A549 (cell line): ENCODE data around the gene CARMIL1. TPM values are rescaled to one million over a fixed set of nuclear protein-coding genes. Genes with fewer than 3 reads are reported as not detected.
A peak's percentile ranks its signal among the peaks of the same experiment; 100 is the strongest.

Source experiments
- ATAC-seq, 2 experiments: fragments of 200-7000 bp in 1 of 2; fragments of >200 bp in 1 of 2; cut with Nextera tagmentation in 1 of 2; cut with Tn5 transposase in 1 of 2; 3 replicates each; pipeline versions ENCODE4 v1.8.0 to v1.9.1; 2018 to 2020; ENCODE audit warnings: mild to moderate bottlenecking in 1 of 2, moderate library complexity in 1 of 2
- CTCF ChIA-PET: fragments of 300-600 bp; sonication (Branson Sonifier 250); formaldehyde crosslinking; extraction: SDS; loops from one replicate; lab custom pipeline; 2021; ENCODE audit warnings: antibody characterized with exemption, inconsistent platforms; lab: Yijun Ruan, JAX
- POLR2A ChIA-PET: fragments of 350-600 bp; formaldehyde crosslinking; extraction: SDS; loops from one replicate; lab custom pipeline; 2021; ENCODE audit warnings: antibody characterized with exemption, inconsistent platforms; lab: Yijun Ruan, JAX
- DNase-seq, 2 experiments: peaks; one replicate each; pipeline versions ENCODE4 v3.0.0 to v3.0.0-alpha.2; 2011 to 2016; ENCODE audit warnings: low read depth in 1 of 2, low spot score in 1 of 2
- FAIRE-seq: peaks from 2 replicates; lab custom pipeline; 2011; peaks lifted over from hg19 to GRCh38; lab: Jason Lieb, UNC
- H3K27ac ChIP-seq, 2 experiments: fragments of >200 bp; sonication (Bioruptor Twin); formaldehyde crosslinking; 3 replicates each; pipeline ENCODE4 v1.5.1; 2016 to 2017
- H3K4me1 ChIP-seq: fragments of >200 bp; sonication (Bioruptor Twin); formaldehyde crosslinking; 3 replicates; pipeline ENCODE4 v1.6.1; 2016
- H3K4me2 ChIP-seq: fragments of >200 bp; sonication (Bioruptor Twin); formaldehyde crosslinking; 3 replicates; pipeline ENCODE4 v1.6.1; 2016
- H3K4me3 ChIP-seq: fragments of >200 bp; sonication (Bioruptor Twin); formaldehyde crosslinking; 3 replicates; pipeline ENCODE4 v1.5.1; 2016
- H3K9me3 ChIP-seq: fragments of >200 bp; sonication (Bioruptor Twin); formaldehyde crosslinking; 3 replicates; pipeline ENCODE4 v1.6.1; 2016
- BHLHE40 ChIP-seq: IDR thresholded peaks from 2 replicates; pipeline ENCODE4 v1.6.1; 2012; ENCODE audit warnings: low read depth, low read length, inconsistent platforms
- CBX2 ChIP-seq: fragments of 200-600 bp; sonication (generic); IDR thresholded peaks from 2 replicates; pipeline ENCODE4 v1.6.1; 2016; ENCODE audit warnings: low read depth, mild to moderate bottlenecking, borderline replicate concordance
- CHD2 ChIP-seq: fragments of 150-350 bp; IDR thresholded peaks from 2 replicates; pipeline ENCODE4 v1.6.1; 2014; ENCODE audit warnings: low read length; ENCODE audit not compliant: partially characterized antibody
- E2F6 ChIP-seq: IDR thresholded peaks from 2 replicates; pipeline ENCODE4 v1.6.1; 2012; ENCODE audit warnings: low read depth, borderline replicate concordance
- HDAC2 ChIP-seq: fragments of 200-600 bp; sonication (generic); IDR thresholded peaks from 2 replicates; pipeline ENCODE4 v1.6.1; 2016
- HOXB13 ChIP-seq: fragments of 250-450 bp; sonication (Bioruptor Pico); IDR thresholded peaks from 2 replicates; pipeline ENCODE4 v1.5.0; 2020; ENCODE audit warnings: low read depth, mild to moderate bottlenecking, moderate library complexity
- HOXB5 ChIP-seq: fragments of 250-450 bp; sonication (Bioruptor Pico); IDR thresholded peaks from 2 replicates; pipeline ENCODE4 v1.5.0; 2020; ENCODE audit warnings: mild to moderate bottlenecking, moderate library complexity
- JUNB ChIP-seq: fragments of >200 bp; sonication (Bioruptor Twin); formaldehyde crosslinking; IDR thresholded peaks from 2 replicates; pipeline ENCODE4 v1.6.1; 2016
- KDM1A ChIP-seq: fragments of 200-600 bp; sonication (generic); IDR thresholded peaks from 2 replicates; pipeline ENCODE4 v1.6.1; 2016; ENCODE audit warnings: low read depth, mild to moderate bottlenecking
- MAFK ChIP-seq: fragments of 450-650 bp; IDR thresholded peaks from 2 replicates; pipeline ENCODE4 v1.6.1; 2014; ENCODE audit not compliant: partially characterized antibody
- MYC ChIP-seq: IDR thresholded peaks from 2 replicates; pipeline ENCODE4 v1.6.1; 2012; ENCODE audit warnings: mild to moderate bottlenecking, inconsistent platforms, low read length, improper control_type of control experiment, borderline replicate concordance
- PBX3 ChIP-seq: IDR thresholded peaks from 2 replicates; pipeline ENCODE4 v1.6.1; 2012
- RNF2 ChIP-seq: fragments of 200-600 bp; sonication (generic); IDR thresholded peaks from 2 replicates; pipeline ENCODE4 v1.6.1; 2016; ENCODE audit warnings: low read depth, mild to moderate bottlenecking, antibody characterized with exemption, moderate library complexity, borderline replicate concordance
- SREBF2 ChIP-seq: fragments of 450-650 bp; IDR thresholded peaks from 2 replicates; pipeline ENCODE4 v1.6.1; 2014; ENCODE audit warnings: mild to moderate bottlenecking, moderate library complexity
- TFCP2L1 ChIP-seq: fragments of 250-450 bp; sonication (Bioruptor Pico); IDR thresholded peaks from 2 replicates; pipeline ENCODE4 v1.5.0; 2021; ENCODE audit warnings: mild to moderate bottlenecking
- TP53 ChIP-seq: fragments of 250-450 bp; sonication (Bioruptor Pico); IDR thresholded peaks from 2 replicates; pipeline ENCODE4 v1.5.0; 2021; ENCODE audit warnings: mild to moderate bottlenecking, moderate library complexity
- WGBS: methylation state at CpG from one replicate; pipeline ENCODE4 v1.1.6; 2017; ENCODE audit errors: missing lambda C conversion rate; 5-methylcytosine and 5-hydroxymethylcytosine counted together
- polyA plus RNA-seq, 4 experiments: library from polyadenylated mRNA; depleted of rRNA in 3 of 4; stranded (reverse); fragments of >200 nt; fragmentation: RNase III in 1 of 4; extraction: RNeasy Plus Mini Kit Qiagen cat#74134 plus additional on column Dnase treatment in 1 of 4; gene quantifications; 2 replicates in 3 of 4; 3 replicates in 1 of 4; pipeline ENCODE4 v1.2.3, GENCODE V29; 2011 to 2017
- TF ChIP-seq, protein P1 (sequence below): fragments of 150-350 bp; IDR thresholded peaks from 2 replicates; pipeline ENCODE4 v1.6.1; 2014; ENCODE audit warnings: low read depth, mild to moderate bottlenecking, low read length
- TF ChIP-seq, protein P2 (sequence below): fragments of >200 bp; sonication (Bioruptor Twin); formaldehyde crosslinking; IDR thresholded peaks from 3 replicates; pipeline ENCODE4 v1.6.1; 2016
- TF ChIP-seq, protein P3 (sequence below): IDR thresholded peaks from 2 replicates; pipeline ENCODE4 v1.6.1; 2012

CARMIL1 gene
- polyA plus RNA-seq, 2 of the 4 experiments (the other 2 are of a cell fraction), result 11.5 to 11.8 TPM

DNA sequence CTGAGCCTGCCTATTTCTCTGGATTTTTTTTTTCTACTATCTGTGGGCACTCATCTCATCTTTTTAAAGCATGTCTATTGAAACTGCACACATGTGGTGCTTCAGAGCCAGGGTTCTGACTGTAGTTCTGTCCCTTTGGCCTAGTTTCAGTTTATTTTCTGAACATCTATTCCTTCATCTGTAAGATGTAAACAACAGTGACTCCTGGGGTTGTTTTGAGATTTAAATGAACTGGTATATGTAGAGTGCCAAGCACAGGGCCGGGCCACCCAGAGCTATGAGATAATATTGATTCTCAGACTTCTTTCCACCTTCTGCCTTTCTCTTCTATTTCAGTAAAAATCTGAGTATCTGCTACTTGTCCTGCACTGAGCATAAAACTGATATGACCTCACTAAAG, 185.1 kb downstream of the CARMIL1 start:
- Histone ChIP-seq H3K4me1 (peaks cover 8% of the 10 kb centered on the region; the same call in 2 of the 3 replicates), H3K4me2 (no peak overlapping the region), H3K27ac (no peak overlapping the region)
- FAIRE-seq, result no peak
- CTCF ChIA-PET, result interaction anchor here (0.6 kb wide), 1 partner anchor 12 kb away, joined by 3 read pairs; no protein-coding TSS in a partner anchor
- no peak for ATAC-seq
- no peak for TF ChIP-seq TFCP2L1
- no peak for TF ChIP-seq BHLHE40
- TF ChIP-seq, protein P1, sequence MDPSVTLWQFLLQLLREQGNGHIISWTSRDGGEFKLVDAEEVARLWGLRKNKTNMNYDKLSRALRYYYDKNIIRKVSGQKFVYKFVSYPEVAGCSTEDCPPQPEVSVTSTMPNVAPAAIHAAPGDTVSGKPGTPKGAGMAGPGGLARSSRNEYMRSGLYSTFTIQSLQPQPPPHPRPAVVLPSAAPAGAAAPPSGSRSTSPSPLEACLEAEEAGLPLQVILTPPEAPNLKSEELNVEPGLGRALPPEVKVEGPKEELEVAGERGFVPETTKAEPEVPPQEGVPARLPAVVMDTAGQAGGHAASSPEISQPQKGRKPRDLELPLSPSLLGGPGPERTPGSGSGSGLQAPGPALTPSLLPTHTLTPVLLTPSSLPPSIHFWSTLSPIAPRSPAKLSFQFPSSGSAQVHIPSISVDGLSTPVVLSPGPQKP, result no peak
- TF ChIP-seq CBX2, result no peak
- no peak for TF ChIP-seq HOXB5
- no peak for TF ChIP-seq KDM1A
- TF ChIP-seq, all 56 proteins: peak for 0
- Histone ChIP-seq H3K4me3 (no peak overlapping the region), H3K9me3 (no peaks in the 10 kb centered on the region)
- no peak for DNase-seq
- POLR2A ChIA-PET, result no interaction called here
- WGBS, result 88% methylated on average over 1 of the region's 1 CpG

- POLR2A ChIA-PET, result interaction anchor here (1.0 kb wide), 1 partner anchor 186 kb away, joined by 3 read pairs; the partner anchor contains the start of gene CARMIL1
- Histone ChIP-seq H3K4me1 (no peaks in the 10 kb centered on the region), H3K4me2 (no peak overlapping the region), H3K4me3 (no peak overlapping the region), H3K27ac (no peak overlapping the region), H3K9me3 (no peaks in the 10 kb centered on the region)
- no peak for ATAC-seq
- 93% methylated on average over 2 of the region's 2 CpGs for WGBS
- TF ChIP-seq PBX3 (no peak), SREBF2 (no peak), JUNB (no peak), TP53 (CRISPR knock-in tag) (no peak), RNF2 (no peak), HDAC2 (no peak), HOXB13 (CRISPR knock-in tag) (no peak)
- TF ChIP-seq, protein P2, sequence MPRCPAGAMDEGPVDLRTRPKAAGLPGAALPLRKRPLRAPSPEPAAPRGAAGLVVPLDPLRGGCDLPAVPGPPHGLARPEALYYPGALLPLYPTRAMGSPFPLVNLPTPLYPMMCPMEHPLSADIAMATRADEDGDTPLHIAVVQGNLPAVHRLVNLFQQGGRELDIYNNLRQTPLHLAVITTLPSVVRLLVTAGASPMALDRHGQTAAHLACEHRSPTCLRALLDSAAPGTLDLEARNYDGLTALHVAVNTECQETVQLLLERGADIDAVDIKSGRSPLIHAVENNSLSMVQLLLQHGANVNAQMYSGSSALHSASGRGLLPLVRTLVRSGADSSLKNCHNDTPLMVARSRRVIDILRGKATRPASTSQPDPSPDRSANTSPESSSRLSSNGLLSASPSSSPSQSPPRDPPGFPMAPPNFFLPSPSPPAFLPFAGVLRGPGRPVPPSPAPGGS, result no peak
- FAIRE-seq, result no peak
- CTCF ChIA-PET, result no interaction called here
- DNase-seq, result no peak
Measured at GRCh38 chr6:25465941-25466340, 186.8 kb downstream of the CARMIL1 start.

- CTCF ChIA-PET, result interaction anchor here (1.8 kb wide), 1 partner anchor 21 kb away, joined by 5 read pairs; no protein-coding TSS in a partner anchor
- H3K4me1 ChIP-seq, result no peaks in the 10 kb centered on the region
- TF ChIP-seq CHD2 (no peak), TFCP2L1 (no peak), MYC (no peak), MAFK (peak; percentile 30), E2F6 (no peak)
- TF ChIP-seq, protein P3, sequence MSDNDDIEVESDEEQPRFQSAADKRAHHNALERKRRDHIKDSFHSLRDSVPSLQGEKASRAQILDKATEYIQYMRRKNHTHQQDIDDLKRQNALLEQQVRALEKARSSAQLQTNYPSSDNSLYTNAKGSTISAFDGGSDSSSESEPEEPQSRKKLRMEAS, result no peak
Measured at GRCh38 chr6:25468881-25469280, 189.7 kb downstream of the CARMIL1 start.

More at GRCh38 chr6:25468881-25469280, 189.7 kb downstream of the CARMIL1 start:
- POLR2A ChIA-PET, result no interaction called here
- WGBS, result 81% methylated on average over 2 of the region's 2 CpGs
- ATAC-seq (no peak), FAIRE-seq (no peak), DNase-seq (no peak)
- H3K4me2 ChIP-seq, result no peak overlapping the region
- no peaks in the 10 kb centered on the region for H3K9me3 ChIP-seq
- H3K4me3 ChIP-seq, result no peak overlapping the region
- H3K27ac ChIP-seq, result no peak overlapping the region
